Activated CD4-positive, alpha-beta memory T cell treated with anti-CD3 and anti-CD28 coated beads, Interleukin-2, amount 10 ng/mL, durations not matched to agents 7 days and 5 days (primary cell): ENCODE data around the gene EMC8. TPM values are rescaled to one million over a fixed set of nuclear protein-coding genes. Genes with fewer than 3 reads are reported as not detected.

ENCODE experiments used
- CTCF ChIA-PET: fragments of 350-600 bp; sonication (Branson Sonifier 250); formaldehyde crosslinking; loops from one replicate; lab custom pipeline; 2021; ENCODE audit warnings: antibody characterized with exemption, inconsistent platforms; lab: Charles Lee
- POLR2A ChIA-PET: fragments of 350-600 bp; sonication (Branson Sonifier 250); formaldehyde crosslinking; loops from one replicate; lab custom pipeline; 2021; ENCODE audit warnings: antibody characterized with exemption; lab: Charles Lee
- DNase-seq: peaks from one replicate; pipeline ENCODE4 v3.0.0-alpha.2; 2020
- H3K27ac Mint-ChIP-seq: one replicate; pipeline ENCODE4 v1.8.0; 2021; ENCODE audit warnings: mild to moderate bottlenecking, mixed read lengths
- H3K27me3 Mint-ChIP-seq: one replicate; pipeline ENCODE4 v1.8.0; 2021; ENCODE audit warnings: mixed read lengths
- H3K36me3 Mint-ChIP-seq: one replicate; pipeline ENCODE4 v1.8.0; 2021; ENCODE audit warnings: low read depth, mixed read lengths
- H3K4me1 Mint-ChIP-seq: one replicate; pipeline ENCODE4 v1.8.0; 2021; ENCODE audit warnings: mixed read lengths
- H3K4me3 Mint-ChIP-seq: one replicate; pipeline ENCODE4 v1.8.0; 2021; ENCODE audit warnings: mild to moderate bottlenecking, mixed read lengths
- H3K9me3 Mint-ChIP-seq: one replicate; pipeline ENCODE4 v1.8.0; 2021; ENCODE audit warnings: mixed read lengths
- total RNA-seq, 2 experiments: library from RNA; stranded (reverse); gene quantifications; one replicate each; pipeline ENCODE4 v1.2.3, GENCODE V29; 2021

The EMC8 gene
- total RNA-seq, 2 experiments from 2014 or later: 25.0 to 25.6 TPM

DNA sequence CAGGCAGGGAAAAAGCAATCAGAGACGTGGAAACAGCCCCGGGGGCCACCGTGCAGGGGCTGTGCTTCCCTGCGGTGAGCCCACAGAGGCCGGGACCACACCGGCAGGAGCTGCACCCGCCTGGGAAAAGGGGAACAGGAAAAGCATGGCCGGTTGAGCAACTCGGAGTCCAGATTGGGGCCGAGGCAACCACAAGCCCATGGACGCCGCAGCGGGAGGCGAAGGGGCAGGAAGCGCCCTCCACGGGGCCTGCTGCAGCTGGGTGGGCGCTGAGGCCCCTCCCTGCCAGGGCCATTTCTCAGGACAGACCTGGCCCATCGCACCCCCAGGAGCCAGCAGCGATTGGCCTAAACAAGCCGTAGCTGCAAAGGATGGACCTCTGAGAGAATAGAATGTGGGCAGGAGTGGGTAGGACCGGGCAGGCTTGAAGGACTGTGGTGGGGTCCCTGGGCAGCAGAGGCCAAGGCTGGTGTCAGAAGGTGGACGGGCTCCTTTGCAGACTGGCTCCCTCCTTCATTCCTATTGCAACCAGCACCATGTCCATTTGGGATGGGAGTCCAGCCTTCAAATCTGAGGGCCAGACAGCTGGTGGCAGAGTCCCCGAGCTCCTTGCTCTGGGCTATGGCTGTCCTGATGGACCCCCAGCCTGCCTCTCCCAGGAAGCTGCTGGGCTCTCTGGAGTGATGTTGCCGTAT lies 30.6 kb upstream of the EMC8 start:
- no peak overlapping the region for H3K4me3 Mint-ChIP-seq

DNA sequence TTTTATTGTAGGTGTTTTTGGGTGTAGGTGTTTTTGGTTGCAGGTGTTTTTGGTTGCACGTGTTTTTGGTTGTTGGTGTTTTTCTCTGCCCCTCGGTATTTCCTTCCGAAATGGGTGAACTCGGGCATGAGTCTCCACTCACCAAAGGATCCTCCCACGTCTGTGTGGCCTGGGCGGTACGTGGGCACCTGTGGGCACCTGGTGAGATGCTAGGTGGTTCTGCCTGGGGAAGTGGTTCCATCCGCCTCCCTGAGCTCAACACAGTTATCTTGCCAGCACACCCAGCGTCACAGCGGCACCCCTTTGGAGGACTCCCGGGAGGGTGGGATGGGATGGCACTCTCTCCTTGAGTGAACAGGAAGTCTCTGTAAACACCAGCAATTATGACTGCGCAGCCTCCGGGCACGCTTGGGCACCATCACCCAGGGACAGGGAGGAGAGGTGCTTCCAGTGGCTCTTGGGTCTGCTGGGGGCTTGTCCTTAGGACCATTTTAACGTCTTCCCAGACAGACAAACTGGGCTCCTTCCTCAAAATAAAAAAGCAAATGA lies 29.9 kb upstream of the EMC8 start:
- DNase-seq: no peak
- Mint-ChIP-seq H3K27ac (no peak overlapping the region), H3K27me3 (peaks cover 26% of the 10 kb centered on the region), H3K4me3 (no peak overlapping the region), H3K9me3 (no peaks in the 10 kb centered on the region), H3K4me1 (no peaks in the 10 kb centered on the region), H3K36me3 (peaks cover 2% of the 10 kb centered on the region)
- ChIA-PET POLR2A (no interaction called here), CTCF (interaction anchor here (2.2 kb wide), 1 partner anchor 8 kb away, joined by 9 read pairs; no protein-coding TSS in a partner anchor)

More for the DNA sequence above, 30.6 kb upstream of the EMC8 start:
- peaks cover 2% of the 10 kb centered on the region for H3K36me3 Mint-ChIP-seq
- no peaks in the 10 kb centered on the region for H3K9me3 Mint-ChIP-seq
- POLR2A ChIA-PET: no interaction called here
- CTCF ChIA-PET: interaction anchor here (2.2 kb wide), 1 partner anchor 9 kb away, joined by 9 read pairs; no protein-coding TSS in a partner anchor
- no peaks in the 10 kb centered on the region for H3K4me1 Mint-ChIP-seq
- H3K27me3 Mint-ChIP-seq: peaks cover 26% of the 10 kb centered on the region
- DNase-seq: no peak
- no peak overlapping the region for H3K27ac Mint-ChIP-seq

DNA sequence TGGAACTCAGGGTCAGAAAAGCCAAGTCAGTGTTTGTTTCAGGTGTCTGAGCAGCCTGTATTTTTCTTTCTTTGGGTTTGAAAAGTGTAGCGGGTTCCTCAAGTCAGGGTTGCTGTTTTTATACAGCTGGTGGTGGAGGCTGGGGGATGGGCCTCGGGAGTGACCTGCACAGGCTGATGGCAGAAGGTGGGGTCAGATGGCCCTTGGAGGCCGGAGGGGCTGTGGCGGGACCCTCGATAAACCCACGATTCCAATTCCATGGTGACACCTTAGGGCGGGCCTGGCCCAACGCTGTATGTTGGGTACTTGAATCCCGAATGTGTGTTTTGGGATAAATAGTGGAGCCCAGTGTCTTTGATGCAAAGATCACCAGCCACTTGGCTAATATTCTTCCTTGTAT lies 28.8 kb upstream of the EMC8 start:
- DNase-seq: no peak
- no peaks in the 10 kb centered on the region for H3K9me3 Mint-ChIP-seq
- ChIA-PET POLR2A (no interaction called here), CTCF (no interaction called here)
- H3K27me3 Mint-ChIP-seq: peaks cover 26% of the 10 kb centered on the region
- H3K27ac Mint-ChIP-seq: no peak overlapping the region
- H3K4me3 Mint-ChIP-seq: no peak overlapping the region
- H3K4me1 Mint-ChIP-seq: no peaks in the 10 kb centered on the region
- peaks cover 2% of the 10 kb centered on the region for H3K36me3 Mint-ChIP-seq

DNA sequence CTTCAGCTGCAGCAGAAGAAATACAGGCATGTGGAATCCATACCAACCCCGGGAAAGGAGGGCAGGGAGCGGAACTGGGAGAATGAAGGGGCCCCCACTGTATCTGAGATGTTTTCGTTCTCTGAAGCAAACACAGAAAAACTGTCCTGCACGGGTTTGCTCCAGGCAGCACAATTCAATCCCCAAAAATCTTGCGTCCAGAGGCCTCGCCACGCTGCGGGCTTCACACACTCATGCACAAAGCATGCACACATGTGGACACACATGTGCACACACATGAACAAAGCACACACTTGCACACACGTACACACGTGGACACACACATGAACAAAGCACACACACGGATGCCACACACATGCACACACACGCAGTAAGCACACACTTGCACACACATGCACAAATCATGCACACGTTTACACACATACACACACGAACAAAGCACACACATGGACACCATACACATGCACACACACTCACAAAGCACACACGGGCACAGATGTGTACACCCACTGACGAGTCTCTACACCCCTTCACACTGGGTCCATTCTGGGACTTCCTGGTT lies 27.4 kb upstream of the EMC8 start:
- Mint-ChIP-seq H3K4me1 (no peaks in the 10 kb centered on the region), H3K36me3 (no peaks in the 10 kb centered on the region), H3K9me3 (no peaks in the 10 kb centered on the region), H3K27ac (no peak overlapping the region), H3K4me3 (no peak overlapping the region), H3K27me3 (peaks cover 20% of the 10 kb centered on the region)
- ChIA-PET CTCF (no interaction called here), POLR2A (no interaction called here)
- DNase-seq: no peak

DNA sequence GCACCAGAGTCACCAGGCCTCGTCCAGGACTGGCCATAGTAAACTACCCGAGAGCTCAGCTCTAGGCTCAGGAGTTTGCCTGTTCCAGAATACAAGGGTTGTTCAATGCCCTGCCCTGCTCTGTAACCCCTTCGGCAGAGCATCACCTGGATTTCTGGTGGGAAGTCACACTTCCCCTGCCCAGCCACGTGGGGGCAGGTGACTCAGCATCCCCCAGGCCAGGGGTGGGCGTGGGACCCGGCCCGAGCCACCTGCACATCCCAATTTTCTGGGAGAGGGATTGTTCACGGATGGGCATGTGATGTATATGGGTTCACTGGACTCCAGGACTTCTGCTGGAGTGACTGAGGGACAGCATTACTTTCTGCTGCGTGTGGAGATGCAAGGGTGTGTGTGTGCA lies 26.0 kb upstream of the EMC8 start:
- Mint-ChIP-seq H3K4me3 (no peak overlapping the region), H3K27me3 (peaks cover 11% of the 10 kb centered on the region), H3K27ac (no peak overlapping the region), H3K4me1 (no peaks in the 10 kb centered on the region), H3K9me3 (no peaks in the 10 kb centered on the region), H3K36me3 (no peaks in the 10 kb centered on the region)
- DNase-seq: no peak
- POLR2A ChIA-PET: no interaction called here
- CTCF ChIA-PET: no interaction called here

DNA sequence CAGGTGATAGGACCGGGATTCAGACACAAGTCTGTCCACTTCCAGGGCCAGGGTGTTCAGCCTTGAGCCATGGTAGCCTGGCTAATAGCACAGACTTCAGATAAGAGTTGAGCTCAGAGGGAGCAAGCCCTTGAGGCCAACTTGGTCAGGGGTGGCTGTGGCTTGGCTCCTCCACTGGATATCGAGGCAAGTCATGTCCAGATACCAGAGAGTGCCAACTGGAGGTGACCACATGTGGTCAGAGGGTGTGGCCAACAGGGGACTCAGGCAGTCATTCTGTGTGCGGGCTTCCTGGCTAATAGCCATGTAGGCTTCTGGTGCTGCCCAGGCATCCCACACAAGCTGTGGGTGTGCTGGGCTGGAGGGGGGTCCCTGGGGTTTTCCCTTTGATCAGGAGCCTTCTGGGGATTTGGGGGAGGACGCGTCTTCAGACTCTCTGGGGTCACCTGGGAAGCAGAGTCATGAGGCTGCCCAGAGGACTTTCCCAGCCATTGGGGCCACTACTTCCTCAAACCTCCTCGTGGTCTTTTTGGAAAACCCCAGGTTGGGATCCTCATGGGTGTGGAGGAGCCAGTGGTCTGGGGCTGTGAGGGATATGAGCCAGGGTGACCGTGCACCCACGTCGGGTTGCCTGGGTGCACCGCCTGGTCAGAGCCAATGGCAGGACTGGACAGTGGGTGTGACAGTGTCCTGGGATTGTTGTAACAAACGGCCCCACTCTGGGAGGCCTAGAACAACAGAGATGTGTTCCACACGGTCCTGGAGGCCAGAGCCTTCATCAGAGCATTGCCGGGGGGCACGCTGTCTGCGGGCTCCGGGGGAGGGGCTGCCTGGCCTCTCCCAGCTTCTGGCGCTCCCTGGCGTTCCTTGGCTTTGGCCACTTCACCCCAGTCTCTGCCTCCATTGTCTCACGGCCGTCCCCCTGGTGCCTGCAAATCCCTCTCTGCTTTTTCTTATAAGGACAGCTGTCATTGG lies 25.1 kb upstream of the EMC8 start:
- Mint-ChIP-seq H3K36me3 (no peaks in the 10 kb centered on the region), H3K4me3 (no peak overlapping the region), H3K27ac (no peak overlapping the region), H3K4me1 (no peaks in the 10 kb centered on the region), H3K27me3 (peaks cover 12% of the 10 kb centered on the region), H3K9me3 (no peaks in the 10 kb centered on the region)
- DNase-seq: no peak
- ChIA-PET POLR2A (no interaction called here), CTCF (interaction anchor here (2.5 kb wide), 1 partner anchor 162 kb away, joined by 9 read pairs; no protein-coding TSS in a partner anchor)

GRCh38 chr16:85823328-85823920 lies 24.1 kb upstream of the EMC8 start:
- Mint-ChIP-seq H3K27me3 (peaks cover 9% of the 10 kb centered on the region), H3K27ac (no peak overlapping the region), H3K4me3 (no peak overlapping the region), H3K4me1 (peaks cover 3% of the 10 kb centered on the region), H3K9me3 (no peaks in the 10 kb centered on the region), H3K36me3 (no peaks in the 10 kb centered on the region)
- ChIA-PET CTCF (interaction anchor here (2.5 kb wide), 1 partner anchor 163 kb away, joined by 9 read pairs; no protein-coding TSS in a partner anchor), POLR2A (no interaction called here)
- DNase-seq: no peak

GRCh38 chr16:85822145-85822544 lies 22.8 kb upstream of the EMC8 start:
- Mint-ChIP-seq H3K27me3 (peaks cover 11% of the 10 kb centered on the region), H3K9me3 (no peaks in the 10 kb centered on the region), H3K4me3 (no peak overlapping the region), H3K4me1 (peaks cover 3% of the 10 kb centered on the region), H3K36me3 (no peaks in the 10 kb centered on the region), H3K27ac (no peak overlapping the region)
- ChIA-PET CTCF (interaction anchor here (0.6 to 4.7 kb wide), 26 partner anchors 8 to 251 kb away, joined by 3 to 145 read pairs (median 6); partner anchors contain the start of gene IRF8), POLR2A (interaction anchor here (1.7 kb wide), 1 partner anchor 166 kb away, joined by 11 read pairs; no protein-coding TSS in a partner anchor)
- no peak for DNase-seq

DNA sequence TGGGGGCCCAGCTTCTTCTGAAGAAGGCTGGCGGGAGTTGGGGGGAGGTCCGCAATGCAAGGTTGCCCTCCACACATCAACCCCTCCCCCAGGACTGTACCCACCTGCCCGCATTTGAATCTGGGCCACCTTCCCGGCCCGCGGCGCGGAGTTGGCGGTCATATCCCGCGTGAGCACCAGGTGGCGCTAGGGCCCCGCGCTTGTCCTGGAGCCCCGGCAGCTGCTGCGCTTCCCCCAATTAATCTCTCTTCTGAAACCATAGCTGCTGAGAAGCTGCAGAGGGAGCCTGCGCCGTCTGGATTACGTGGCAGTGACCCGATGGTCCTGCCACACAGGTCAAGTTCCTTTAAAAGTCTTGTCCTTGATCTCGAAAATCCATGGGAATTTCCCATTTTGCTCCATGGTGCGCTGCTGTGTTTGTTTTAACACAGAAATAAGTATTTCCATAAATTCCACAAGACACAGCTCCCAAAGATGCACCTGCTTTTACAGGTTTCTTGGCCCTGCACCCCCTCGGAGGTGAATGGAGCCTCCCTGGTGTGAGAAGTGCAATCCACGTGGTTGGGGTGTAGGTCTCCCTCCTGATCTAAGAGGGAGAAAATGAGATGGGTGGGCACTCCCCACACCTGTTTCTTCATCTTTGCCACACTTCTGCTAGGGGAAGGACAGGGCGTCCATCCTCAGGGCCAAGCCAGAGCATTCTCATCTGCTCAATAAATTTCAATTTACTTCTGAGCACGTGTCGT lies 22.2 kb upstream of the EMC8 start:
- CTCF ChIA-PET: interaction anchor here (0.6 to 4.7 kb wide), 35 partner anchors 9 to 696 kb away, joined by 3 to 145 read pairs (median 5); partner anchors contain the start of gene IRF8

DNA sequence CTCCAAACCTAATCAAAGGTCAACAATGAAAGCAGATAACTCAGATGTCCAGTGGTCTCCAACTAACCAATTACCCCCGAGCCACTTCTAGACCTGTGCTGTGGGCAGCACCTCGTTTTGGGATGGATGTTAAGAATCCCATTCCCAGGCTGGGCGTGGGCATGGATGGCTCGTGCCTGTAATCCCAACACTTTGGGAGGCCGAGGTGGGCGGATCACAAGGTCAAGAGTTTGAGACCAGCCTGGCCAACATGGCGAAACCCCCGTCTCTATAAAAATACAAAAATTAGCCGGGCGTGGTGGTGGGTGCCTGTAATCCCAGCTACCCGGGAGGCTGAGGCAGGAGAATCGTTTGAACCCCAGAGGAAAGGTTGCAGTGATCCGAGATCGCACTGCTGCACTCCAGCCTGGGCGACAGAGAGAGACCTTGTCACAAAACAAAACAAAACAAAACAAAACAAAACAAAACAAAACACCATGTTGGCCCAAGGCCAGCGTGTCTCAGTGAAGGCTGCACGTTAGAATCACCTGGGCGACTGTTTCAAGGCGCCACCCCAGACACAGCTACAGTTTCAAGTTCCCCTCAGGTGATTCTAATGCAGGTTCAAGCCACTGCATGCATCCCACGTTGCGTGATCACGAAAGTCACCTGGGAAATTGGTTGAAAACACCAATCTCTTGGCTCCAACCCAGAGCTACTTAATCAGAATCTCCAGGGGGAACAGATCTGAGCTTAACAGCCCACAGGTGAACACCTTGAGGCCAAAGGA lies 21.4 kb upstream of the EMC8 start:
- no peak overlapping the region for H3K4me3 Mint-ChIP-seq
- H3K4me1 Mint-ChIP-seq: peaks cover 3% of the 10 kb centered on the region
- H3K9me3 Mint-ChIP-seq: no peaks in the 10 kb centered on the region
- no peak overlapping the region for H3K27ac Mint-ChIP-seq
- H3K36me3 Mint-ChIP-seq: no peaks in the 10 kb centered on the region
- ChIA-PET CTCF (interaction anchor here (0.7 to 4.7 kb wide), 31 partner anchors 9 to 697 kb away, joined by 3 to 145 read pairs (median 5); partner anchors contain the start of gene IRF8), POLR2A (interaction anchor here (1.1 to 1.7 kb wide), 2 partner anchors 167 to 201 kb away, joined by 3 to 11 read pairs; no protein-coding TSS in a partner anchor)
- peaks cover 9% of the 10 kb centered on the region for H3K27me3 Mint-ChIP-seq
- no peak for DNase-seq

More for the DNA sequence above, 22.2 kb upstream of the EMC8 start:
- peak; percentile 73 for DNase-seq
- H3K27me3 Mint-ChIP-seq: peaks cover 11% of the 10 kb centered on the region
- H3K4me3 Mint-ChIP-seq: no peak overlapping the region
- no peak overlapping the region for H3K27ac Mint-ChIP-seq
- no peaks in the 10 kb centered on the region for H3K36me3 Mint-ChIP-seq
- H3K9me3 Mint-ChIP-seq: no peaks in the 10 kb centered on the region
- POLR2A ChIA-PET: interaction anchor here (1.1 to 1.7 kb wide), 2 partner anchors 167 to 200 kb away, joined by 3 to 11 read pairs; no protein-coding TSS in a partner anchor
- H3K4me1 Mint-ChIP-seq: peaks cover 3% of the 10 kb centered on the region

GRCh38 chr16:85819771-85820170 lies 20.4 kb upstream of the EMC8 start:
- H3K4me1 Mint-ChIP-seq: peaks cover 3% of the 10 kb centered on the region

More at GRCh38 chr16:85819771-85820170, 20.4 kb upstream of the EMC8 start:
- H3K9me3 Mint-ChIP-seq: no peaks in the 10 kb centered on the region
- H3K27me3 Mint-ChIP-seq: peaks cover 9% of the 10 kb centered on the region
- no peak overlapping the region for H3K27ac Mint-ChIP-seq
- H3K4me3 Mint-ChIP-seq: no peak overlapping the region
- ChIA-PET CTCF (interaction anchor here (0.6 to 4.7 kb wide), 21 partner anchors 9 to 234 kb away, joined by 3 to 145 read pairs (median 5); partner anchors contain the start of gene IRF8), POLR2A (interaction anchor here (0.7 kb wide), 1 partner anchor 167 kb away, joined by 3 read pairs; no protein-coding TSS in a partner anchor)
- DNase-seq: no peak
- no peaks in the 10 kb centered on the region for H3K36me3 Mint-ChIP-seq
